ENCODE data around the gene RAB26.

RAB26 gene

DNA sequence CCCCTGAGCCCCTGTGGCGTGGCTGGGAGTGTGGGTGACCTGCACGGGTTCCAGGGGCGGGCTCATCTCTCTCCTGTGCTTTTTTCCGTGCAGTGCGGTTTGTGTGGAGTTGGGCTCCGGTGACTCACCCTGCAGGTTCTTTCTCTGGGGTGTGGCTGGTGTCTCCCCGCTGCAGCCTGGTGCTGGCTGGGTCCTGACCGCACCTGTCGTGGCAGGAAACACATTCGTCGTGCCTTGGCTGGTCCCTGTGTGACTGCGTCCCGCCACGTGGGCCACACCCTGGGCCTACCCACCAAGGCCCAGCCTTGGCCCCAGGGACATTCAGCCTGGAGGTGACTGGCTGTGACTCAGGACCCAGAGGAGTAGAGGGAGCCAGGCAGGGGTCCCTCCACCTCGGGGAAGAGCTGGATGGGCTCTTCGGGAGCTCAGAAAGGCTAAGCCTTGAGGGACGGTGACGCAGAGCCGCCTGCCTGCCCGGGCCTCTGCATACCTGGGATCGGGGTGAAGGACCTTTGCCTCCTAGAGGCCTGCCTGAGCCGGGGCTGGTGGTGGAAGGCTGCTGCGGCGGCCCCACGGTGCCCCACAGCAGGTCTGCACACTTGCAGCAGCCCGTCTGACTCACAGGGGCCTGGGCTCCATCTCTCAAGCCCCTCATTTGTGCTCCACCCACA lies 14.9 kb downstream of the RAB26 start:
- no peak for DNase-seq

DNA sequence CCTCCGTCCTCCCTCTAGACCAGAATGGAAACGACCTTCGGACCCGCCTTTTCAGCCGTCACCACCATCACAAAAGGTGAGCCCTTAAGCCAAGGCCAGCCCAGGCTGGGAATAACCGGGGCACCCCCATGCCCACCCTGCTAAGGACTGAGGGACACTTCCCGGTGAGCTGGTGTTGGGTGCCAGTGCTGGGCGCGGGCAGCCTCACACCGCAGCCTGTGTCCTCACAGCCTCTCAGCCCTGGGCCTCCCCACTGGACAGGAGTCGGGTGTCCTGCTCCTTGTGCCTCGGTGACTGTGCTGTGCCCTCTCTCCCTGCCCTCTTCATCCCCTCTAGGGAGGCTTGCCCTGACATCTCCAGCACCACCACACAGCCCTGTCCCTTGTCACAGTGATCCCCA lies 17.4 kb downstream of the RAB26 start:
- DNase-seq: no peak

DNA sequence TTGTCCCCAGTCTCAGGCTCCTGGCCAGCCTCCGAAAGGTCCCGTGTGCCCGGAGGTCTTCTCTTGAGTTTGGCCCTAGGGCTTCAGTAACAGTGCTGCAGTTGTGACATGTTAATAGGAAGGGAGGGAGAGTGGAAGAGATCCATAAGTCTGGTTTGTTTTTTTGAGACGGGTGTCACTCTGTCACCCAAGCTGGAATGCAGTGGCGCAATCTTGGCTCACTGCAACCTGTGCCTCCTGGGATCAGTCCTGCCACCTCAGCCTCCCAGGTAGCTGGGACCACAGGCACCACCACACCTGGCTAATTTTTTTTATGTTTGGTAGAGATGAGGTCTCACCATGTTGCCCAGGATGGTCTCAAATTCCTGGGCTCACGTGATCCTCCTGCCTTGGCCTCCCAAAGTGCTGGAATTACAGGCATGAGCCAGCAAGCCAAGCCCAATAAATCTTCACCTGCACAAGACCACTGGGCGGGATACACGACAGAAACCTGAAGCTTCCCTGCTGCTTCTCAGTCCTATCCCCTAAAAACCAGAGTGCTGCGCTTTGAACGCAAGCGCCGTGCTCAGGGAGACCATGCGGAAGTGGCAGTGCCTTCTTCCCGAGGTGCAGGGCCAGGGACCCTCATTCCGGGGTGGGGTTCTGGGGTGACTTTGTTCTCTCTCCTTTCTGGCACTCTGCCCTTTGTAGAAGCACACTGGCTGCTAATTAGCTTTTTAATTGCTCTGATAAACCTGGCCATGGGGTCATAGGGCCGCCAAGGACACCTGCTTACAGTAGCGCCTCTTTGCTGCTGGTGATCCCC lies 18.0 kb downstream of the RAB26 start:
- DNase-seq: no peak

DNA sequence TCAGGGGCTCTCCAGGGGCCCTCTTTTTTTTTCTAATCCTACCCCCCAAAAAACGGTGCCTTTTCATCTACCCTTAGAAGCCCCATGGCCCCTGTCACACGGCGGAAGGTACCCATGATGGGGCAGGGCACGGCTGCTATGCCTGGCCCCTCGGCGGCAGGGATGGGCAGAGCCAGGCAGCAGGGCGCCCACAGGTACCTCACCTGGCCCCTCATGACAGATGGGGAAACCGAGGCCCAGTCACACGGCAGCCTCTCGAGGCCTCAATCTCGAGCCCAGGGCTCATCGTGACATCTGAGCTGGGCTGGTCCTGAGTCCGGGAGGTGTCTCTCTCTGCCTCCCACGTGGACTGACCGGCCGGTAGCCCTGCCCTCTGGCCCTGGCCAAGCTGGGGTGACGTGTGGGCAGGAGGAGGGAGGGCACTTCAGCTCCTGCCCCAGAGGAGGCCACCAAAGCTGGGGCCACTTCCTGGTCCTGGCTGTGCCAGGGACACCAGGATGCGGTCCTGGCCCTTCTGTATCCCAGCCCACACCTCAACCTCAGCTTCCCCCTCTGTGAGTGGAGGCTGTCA lies 18.7 kb downstream of the RAB26 start:
- DNase-seq: no peak

DNA sequence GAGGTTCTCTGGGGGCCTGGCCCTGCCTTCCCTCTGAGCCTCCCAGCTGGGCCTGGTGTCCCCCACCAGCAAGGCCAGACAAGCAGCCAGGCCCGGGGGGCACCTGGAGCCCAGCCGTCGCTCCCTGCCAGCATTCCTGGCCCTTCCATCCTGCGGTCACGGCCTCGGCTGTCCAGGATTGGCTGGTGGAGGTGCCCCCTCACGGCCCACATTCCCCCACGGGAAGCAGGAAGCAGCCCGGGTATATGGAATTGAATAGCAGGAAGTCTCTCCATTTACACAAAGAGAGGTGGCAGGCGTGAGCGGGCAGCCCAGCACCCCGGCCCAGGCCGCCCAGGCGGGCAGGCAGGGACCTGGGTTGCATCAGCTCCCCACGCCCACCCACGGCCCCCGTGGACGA lies 21.7 kb downstream of the RAB26 start:
- no peak for DNase-seq

DNA sequence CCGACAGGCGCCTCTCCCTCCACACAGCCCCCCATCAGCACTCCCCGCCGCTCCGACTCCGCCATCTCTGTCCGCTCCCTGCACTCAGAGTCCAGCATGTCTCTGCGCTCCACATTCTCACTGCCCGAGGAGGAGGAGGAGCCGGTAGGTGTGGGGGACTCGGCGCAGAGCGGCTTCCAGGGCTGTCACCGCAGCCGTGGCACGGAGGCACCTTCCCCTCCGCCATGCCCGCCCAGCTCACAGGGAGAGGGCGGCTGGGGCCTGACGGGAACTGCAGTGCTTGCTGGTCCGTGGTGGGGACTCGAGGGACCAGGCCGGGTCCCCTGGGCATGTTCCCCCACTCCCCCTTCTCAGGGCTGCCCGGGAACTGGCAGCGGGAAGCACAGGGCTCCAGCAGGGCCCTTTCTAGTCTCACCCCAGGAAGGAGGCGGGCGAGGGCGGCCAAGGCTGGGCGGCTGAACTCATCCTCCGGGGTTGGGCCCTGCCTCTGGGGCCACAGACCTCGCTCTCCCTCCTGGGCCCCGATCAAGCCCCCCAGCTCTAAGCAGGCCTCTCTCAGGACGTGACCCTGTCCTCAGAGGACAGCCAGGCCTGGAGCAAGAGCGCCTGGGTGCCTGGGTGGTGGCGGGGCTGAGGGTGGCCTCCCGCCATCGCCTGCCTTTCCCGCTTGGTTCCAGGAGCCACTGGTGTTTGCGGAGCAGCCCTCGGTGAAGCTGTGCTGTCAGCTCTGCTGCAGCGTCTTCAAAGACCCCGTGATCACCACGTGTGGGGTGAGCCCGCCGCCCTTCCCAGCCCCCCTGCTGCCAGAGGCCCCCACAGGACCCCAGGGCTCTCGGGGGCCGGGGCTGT lies 22.4 kb downstream of the RAB26 start:
- DNase-seq: no peak

DNA sequence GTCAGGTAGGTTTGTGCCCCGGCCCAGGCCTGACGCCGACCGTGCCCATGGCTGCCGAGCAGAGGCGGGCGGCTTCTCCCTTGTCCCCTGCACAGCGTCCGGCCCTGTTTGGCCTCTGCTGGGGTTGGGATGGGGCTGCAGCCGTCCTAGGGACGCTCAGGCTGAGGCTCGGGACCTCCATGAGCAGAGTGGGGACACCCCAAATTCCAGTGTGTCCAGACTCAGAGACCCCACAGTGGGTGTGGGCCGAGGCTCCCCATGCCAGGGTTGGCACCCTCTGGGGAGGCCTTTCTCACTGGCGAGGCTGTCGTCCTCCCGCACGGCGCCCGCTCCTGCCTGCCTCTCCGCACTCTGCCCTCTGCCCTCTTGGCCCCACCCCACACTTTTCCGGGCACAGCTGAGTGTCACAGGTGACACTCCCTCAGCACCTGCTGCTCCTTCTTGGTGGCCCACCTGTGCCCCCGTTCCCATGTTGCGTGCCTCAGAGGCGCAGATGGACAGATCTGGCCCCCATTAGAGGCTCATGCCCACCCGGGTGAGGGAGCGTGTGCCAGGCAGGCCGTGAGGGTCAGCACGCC lies 23.3 kb downstream of the RAB26 start:
- DNase-seq: no peak

DNA sequence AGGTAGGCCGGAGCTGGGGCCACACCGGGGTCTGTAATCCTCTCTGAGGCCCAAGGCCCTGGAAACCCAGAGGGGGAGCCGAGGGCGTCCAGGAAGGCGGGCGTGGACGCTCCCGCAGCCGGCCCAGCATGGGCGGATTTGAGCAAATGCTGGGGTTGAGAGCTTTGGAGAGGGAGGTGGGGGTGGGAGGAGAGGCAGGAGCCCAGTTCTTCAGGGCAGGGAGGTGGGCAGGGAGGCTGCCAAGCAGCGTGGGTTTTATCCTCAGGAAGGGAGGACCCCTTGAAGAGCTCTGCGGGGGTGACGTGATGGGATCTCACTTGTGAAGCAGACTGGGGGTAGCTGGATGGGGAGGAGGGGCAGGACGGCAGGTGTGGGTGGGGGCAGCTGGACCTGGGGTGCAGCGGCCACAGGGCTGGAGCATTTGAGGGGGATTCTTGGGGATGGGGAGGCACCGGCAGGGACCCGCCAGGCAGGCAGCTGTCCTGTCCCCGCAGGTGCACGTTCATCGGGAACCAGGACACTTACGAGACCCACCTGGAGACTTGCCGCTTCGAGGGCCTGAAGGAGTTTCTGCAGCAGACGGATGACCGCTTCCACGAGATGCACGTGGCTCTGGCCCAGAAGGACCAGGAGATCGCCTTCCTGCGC lies 24.4 kb downstream of the RAB26 start:
- DNase-seq: no peak

DNA sequence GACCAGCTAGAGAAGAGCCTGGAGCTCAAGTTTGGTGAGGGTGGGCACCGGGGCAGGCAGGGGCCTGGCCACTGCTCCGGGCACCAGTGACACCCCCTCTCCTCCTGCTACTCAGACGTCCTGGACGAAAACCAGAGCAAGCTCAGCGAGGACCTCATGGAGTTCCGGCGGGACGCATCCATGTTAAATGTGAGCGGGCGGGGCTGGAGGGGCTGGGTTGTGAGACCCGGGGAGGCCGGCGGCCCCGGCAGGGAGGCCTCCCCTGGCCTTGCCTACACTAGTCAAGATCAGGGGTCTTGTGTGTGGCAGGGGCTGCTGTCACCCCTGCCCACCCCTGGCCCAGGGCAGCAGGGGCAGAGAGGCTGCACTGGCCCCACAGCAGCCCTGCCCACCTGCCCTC lies 24.9 kb downstream of the RAB26 start:
- no peak for DNase-seq

DNA sequence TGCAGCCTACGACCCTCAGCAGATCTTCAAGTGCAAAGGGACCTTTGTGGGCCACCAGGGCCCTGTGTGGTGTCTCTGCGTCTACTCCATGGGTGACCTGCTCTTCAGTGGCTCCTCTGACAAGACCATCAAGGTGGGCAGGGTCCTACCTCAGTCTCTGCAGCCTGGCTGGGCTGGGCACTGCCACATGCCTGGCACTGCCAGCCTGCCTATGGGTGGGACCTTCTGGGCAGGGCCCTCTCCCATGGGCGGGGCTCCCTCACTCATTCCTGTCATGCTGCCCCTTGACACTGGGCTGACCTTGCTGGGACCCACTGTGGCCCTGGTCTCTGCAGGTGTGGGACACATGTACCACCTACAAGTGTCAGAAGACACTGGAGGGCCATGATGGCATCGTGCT lies 25.5 kb downstream of the RAB26 start:
- DNase-seq: no peak

DNA sequence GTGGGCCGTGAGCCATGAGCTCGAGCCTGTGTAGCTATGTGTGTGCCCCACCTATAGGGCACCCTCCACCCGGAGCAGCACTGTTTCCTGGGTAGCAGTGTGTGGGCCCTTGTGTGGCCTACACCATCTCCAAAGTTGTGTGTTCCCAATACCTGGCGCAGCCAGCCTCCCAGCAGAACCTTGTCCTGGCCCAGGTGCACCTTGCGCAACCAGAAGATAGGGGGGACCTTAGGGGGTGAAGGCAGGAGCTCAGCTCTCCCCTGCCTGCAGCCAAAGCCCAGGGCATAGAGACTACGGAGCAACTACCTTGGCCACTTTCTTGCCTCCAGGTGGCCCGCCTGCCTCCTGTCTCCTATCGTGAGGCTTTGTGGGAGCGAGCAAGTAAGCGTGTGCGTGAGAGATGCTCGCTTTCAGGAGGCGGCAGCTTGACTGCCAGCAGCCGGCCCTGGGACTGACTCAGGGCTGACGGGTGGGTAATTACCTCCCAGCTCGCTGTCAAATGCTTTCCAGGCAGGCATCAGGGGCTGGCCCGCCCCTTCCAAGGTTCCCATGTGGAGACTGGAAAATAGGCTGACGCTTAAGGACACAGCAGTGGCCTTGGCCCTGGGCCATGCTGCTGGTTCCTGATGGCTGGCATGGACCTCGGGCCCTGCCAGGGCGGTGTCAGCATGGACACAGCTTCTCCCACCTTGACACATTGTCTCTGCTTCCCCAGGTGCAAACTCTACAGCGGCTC lies 26.1 kb downstream of the RAB26 start:
- no peak for DNase-seq

DNA sequence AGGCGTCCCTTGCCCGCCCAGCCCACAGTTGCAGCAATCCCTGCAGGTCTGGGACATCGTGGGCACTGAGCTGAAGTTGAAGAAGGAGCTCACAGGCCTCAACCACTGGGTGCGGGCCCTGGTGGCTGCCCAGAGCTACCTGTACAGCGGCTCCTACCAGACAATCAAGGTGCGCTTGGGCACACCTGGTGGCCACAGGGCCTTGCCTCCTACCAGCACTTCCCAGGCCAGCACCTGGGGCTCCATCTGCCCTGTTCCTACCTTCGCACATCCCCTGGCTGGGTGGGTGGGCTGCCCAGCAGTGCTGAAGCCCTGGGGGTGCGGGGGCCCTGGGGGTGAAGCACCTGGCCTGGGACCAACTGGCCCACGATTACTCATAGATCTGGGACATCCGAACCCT lies 27.0 kb downstream of the RAB26 start:
- no peak for DNase-seq

DNA sequence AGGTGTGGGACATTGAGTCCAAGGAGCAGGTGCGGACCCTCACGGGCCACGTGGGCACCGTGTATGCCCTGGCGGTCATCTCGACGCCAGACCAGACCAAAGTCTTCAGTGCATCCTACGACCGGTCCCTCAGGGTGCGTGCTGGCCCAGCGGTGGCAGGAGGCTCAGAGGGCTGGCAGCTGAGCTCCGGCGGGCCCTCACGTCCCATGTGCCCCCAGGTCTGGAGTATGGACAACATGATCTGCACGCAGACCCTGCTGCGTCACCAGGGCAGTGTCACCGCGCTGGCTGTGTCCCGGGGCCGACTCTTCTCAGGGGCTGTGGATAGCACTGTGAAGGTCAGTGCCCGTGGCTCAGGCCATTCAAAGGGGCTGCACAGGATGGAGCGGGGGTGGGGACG lies 27.6 kb downstream of the RAB26 start:
- no peak for DNase-seq

DNA sequence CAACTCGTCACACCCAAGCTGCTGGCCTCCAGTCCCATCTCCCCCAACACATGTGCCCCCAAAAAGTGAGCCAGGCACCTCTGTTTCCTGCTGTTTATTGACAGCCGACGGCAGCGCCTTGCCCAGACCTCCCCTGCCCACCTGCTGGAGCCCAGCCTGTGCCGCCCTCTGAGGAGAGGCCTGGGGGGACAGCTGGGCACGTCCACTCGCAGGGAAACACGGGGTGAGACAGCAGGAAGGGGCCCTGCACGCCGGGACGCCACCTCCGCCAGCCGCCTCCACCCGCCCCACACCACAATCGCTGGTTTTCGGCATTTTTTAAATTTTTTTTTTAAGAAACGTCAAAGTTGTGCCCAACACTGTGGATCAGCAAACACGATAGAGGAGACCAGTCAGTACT lies 28.7 kb downstream of the RAB26 start:
- DNase-seq: no peak

DNA sequence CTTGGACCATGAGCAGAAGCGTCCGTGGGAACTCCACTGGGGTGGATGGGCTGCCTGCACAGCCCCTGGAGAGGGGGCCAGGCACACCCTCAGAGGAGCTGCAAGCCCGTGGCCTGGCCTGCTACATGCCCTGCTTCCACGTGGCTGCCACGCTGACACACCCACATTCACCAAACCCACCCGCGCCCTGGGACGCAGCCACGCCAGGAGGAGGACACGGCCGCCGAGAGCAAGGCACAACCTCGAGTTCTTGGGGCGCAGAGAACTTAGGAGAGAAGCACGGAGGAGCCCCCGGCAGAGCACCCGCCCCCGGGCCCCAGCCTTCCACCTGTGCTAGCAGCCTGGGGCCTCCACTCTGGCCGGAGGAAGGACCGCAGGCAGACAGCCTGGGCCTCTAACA lies 29.1 kb downstream of the RAB26 start:
- DNase-seq: no peak

DNA sequence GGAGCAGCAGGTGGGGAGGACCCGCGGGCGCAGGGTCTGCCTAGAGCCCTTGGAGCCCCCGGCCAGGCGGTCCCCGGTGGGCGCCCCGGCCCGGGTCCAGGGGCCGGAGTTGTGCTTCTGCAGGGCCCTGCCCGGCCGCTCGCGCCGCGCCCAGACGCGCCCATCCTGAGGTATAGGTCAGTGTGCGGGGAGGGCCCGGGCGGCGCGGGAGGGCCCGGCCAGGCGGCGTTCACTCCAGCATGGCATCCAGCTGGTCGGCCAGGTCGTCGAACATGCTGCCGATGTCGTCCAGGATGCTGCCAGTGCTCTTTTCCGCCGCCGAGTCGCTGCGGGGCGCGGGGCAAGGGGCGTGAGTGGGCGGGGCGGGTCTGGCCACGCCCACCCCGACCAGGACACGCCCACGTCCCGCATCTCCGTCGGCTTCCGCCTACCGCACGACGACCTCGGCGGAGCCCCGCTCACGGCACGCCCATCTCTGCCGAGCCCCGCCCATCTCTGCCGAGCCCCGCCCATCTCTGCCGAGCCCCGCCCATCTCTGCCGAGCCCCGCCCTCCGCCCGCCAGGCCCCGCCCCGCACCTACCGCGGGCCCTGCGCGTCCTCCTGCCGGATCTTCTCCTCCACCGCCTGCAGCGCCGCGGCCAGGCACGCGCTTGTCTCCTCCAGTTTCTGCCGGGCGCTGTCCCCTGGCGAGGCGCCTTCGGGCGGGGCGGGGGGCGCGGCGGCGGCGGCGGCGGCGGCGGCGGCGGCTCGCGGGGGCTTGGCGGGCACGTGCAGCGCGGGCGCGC lies 30.1 kb downstream of the RAB26 start:
- no peak for DNase-seq

DNA sequence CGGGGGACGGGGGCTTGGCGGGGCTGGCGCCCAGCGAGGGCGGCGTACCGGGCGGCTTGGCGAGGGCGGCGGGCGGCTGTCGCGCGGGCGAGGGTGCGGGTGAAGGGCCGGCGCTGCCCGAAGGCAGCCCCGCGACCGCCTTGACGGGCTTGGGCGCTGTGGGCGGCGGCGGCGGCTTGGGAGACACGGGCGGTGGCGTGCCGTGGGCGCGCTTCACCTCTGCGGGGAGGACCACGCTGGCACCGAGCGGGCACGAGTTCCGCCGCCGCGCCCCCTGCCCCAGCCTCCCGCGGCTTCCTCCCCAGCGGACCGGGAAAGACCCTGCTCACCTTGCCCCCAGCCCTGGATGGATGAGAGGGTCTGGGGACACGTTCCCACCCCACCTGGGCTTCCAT lies 30.7 kb downstream of the RAB26 start:
- DNase-seq: no peak

DNA sequence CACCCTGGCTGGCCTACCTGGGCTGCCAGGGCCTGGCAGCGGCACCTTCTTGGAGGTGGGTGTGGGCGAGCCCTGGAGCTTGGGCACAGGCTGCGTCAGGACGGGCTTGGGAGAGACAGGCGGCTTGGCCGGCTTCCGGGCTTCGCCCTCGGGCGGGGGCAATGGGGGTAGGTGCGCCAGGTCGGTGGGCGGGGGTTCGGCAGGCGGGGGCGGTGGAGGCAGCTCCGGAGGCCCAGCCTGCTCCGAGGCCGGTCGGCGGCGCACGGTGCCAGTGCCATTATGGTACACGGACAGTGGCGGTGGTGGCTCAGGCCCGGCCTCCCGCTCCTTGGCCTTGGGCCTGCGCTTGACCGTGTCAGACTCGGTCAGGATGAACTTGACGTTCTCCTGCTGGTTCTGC lies 31.2 kb downstream of the RAB26 start:
- no peak for DNase-seq

DNA sequence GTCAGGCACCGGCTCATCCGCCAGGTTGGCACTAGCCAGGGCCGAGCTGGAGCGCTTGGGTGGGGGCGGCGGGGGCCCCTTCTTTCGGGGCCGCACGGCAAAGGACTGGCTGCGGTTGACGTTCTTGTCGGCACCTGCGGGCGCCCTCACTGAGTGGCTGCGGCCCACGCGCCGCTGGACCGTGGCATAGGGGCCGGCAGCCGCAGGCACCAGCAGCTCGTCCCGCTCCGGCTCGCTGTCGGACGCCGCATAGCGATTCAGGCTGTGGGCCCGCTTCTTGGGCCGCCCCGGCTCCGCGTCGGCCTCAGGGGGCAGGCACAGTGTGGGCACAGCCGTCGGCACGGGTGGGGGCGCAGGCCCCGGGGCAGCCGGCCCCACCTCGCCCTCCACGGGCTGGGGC lies 32.0 kb downstream of the RAB26 start:
- DNase-seq: no peak

DNA sequence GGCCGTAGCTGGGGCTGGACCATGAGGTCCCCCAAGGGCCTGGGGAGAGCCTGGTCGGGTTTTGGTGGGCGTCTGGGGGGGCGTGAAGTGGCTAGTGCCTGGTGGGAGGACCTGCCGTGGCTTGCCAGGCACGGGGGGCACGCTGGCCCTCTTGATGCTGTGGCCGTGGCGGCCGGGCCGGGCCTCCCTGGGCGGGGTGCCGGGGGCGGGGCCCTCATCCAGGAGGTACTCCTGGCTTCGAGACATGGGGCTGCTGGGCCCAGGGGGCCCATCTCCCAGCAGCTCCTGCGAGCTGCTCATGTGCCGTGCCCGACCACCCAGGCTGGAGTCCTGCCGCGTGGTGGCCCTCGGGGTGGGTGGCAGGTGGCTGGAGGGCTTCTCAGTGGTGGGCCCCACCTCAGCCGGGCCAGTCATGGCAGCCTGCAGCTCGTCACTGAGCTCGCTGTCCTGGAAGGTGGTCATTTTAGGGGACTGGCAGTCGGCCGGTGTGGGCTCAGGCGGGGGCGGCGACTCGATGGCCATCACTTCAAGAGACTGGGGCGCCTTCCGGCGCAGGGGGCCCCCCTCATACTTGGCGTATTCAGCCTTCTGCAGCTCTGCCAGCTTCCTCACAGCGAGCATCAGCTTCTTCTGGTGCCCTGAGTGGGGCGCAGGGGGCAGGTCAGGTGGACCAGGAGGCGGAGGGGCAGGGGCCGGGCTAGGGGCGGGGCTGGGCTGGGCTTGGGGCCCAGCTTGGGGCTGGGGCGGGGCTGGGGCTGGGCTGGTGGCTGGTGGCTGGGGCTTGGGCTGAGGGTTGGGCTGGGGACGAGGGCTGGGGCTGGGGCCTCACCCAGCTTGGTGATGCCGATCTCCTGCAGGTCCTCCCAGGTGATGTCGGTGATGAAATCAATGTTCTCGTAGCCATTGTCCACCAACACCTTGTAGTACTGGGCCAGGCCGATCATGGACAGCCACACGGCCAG lies 32.8 kb downstream of the RAB26 start:
- DNase-seq: no peak

Data from amniotic stem cell (primary cell).